ENCODE measurements around the gene HS3ST4. TPM values are rescaled to one million over a fixed set of nuclear protein-coding genes. Genes with fewer than 3 reads are reported as not detected.

Gene HS3ST4
- polyA plus RNA-seq, 1 donor: 0.39 TPM

- no peak for DNase-seq
- no peaks in the 10 kb centered on the region for H3K4me1 ChIP-seq (ENCODE audit: control insufficient read depth, insufficient read depth, low read length)
- no peaks in the 10 kb centered on the region for H3K9me3 ChIP-seq (ENCODE audit: control insufficient read depth, low read depth, low read length)
- no peak overlapping the region for H3K27ac ChIP-seq (ENCODE audit: low read length)
- no peaks in the 10 kb centered on the region for H3K36me3 ChIP-seq (ENCODE audit: control insufficient read depth, insufficient read depth, low read length)
- no peaks in the 10 kb centered on the region for H3K27me3 ChIP-seq (ENCODE audit: control insufficient read depth, insufficient read depth, low read length)
- WGBS (ENCODE audit: insufficient coverage, low lambda C conversion rate): 57% methylated on average over 1 of the region's 1 CpG
- no peak overlapping the region for H3K4me3 ChIP-seq (ENCODE audit: low read length)
These were observed 163.3 kb downstream of the HS3ST4 start for GRCh38 chr16:25855063-25855462.

GRCh38 chr16:25855818-25856217 lies 164.1 kb downstream of the HS3ST4 start:
- Histone ChIP-seq H3K4me1 (ENCODE audit: control insufficient read depth, insufficient read depth, low read length) (no peaks in the 10 kb centered on the region), H3K4me3 (ENCODE audit: low read length) (no peak overlapping the region), H3K27ac (ENCODE audit: low read length) (no peak overlapping the region), H3K9me3 (ENCODE audit: control insufficient read depth, low read depth, low read length) (no peaks in the 10 kb centered on the region), H3K27me3 (ENCODE audit: control insufficient read depth, insufficient read depth, low read length) (no peaks in the 10 kb centered on the region), H3K36me3 (ENCODE audit: control insufficient read depth, insufficient read depth, low read length) (no peaks in the 10 kb centered on the region)
- no CpG with 5 or more reads among the region's 2 CpGs for WGBS (ENCODE audit: insufficient coverage, low lambda C conversion rate)
- no peak for DNase-seq

DNA sequence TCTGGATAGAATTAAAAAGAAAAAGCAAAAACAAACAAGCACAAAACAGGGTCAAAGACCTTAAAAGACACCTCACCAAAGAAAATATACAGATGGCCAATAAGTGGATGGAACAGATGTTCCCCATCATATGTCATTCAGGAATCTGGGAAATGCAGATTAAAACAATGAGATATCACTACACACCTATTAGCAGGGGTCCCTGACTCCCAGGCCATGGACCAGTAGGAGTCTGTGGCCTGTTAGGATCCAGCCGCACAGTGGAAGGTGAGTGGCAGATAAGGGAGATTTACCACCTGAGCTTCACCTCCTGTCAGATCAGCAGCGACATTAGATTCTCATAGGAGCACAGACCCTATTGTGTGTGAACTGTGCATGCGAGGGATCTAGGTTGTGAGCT lies 167.9 kb downstream of the HS3ST4 start:
- no peaks in the 10 kb centered on the region for H3K4me1 ChIP-seq (ENCODE audit: control insufficient read depth, insufficient read depth, low read length)
- no peak overlapping the region for H3K4me3 ChIP-seq (ENCODE audit: low read length)
- no peak overlapping the region for H3K27ac ChIP-seq (ENCODE audit: low read length)
- no peaks in the 10 kb centered on the region for H3K27me3 ChIP-seq (ENCODE audit: control insufficient read depth, insufficient read depth, low read length)
- no peak for DNase-seq
- no peaks in the 10 kb centered on the region for H3K36me3 ChIP-seq (ENCODE audit: control insufficient read depth, insufficient read depth, low read length)
- no CpG with 5 or more reads among the region's 3 CpGs for WGBS (ENCODE audit: insufficient coverage, low lambda C conversion rate)
- H3K9me3 ChIP-seq (ENCODE audit: control insufficient read depth, low read depth, low read length): no peaks in the 10 kb centered on the region

- Histone ChIP-seq H3K9me3 (ENCODE audit: control insufficient read depth, low read depth, low read length) (no peaks in the 10 kb centered on the region), H3K27me3 (ENCODE audit: control insufficient read depth, insufficient read depth, low read length) (no peaks in the 10 kb centered on the region), H3K27ac (ENCODE audit: low read length) (no peak overlapping the region), H3K36me3 (ENCODE audit: control insufficient read depth, insufficient read depth, low read length) (no peaks in the 10 kb centered on the region), H3K4me1 (ENCODE audit: control insufficient read depth, insufficient read depth, low read length) (no peaks in the 10 kb centered on the region), H3K4me3 (ENCODE audit: low read length) (no peak overlapping the region)
- no peak for DNase-seq
- WGBS (ENCODE audit: insufficient coverage, low lambda C conversion rate): 50% methylated on average over 1 of the region's 2 CpGs
These were observed 175.3 kb downstream of the HS3ST4 start for GRCh38 chr16:25867041-25867440.

DNA sequence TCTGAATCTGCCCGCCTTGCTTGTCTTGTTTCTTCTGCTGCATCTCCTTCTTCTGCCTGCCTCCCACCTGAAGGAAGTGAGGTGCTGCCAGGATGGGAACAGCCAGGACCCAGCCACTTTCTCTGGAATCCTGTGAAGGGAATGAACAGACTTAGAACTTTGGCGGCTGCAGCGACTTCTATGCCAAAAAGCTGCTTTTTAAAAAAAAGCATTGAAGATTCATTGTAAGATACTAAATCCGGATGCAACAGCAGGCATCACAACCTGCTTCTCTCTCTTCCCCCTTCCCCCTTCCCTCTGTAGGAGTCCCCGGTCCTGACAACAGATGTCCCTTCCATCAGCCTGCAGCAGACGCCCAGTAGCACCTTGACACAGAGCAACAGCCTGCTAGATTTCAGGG lies 176.3 kb downstream of the HS3ST4 start:
- no peak overlapping the region for H3K27ac ChIP-seq (ENCODE audit: low read length)
- no peak overlapping the region for H3K4me3 ChIP-seq (ENCODE audit: low read length)
- no peaks in the 10 kb centered on the region for H3K4me1 ChIP-seq (ENCODE audit: control insufficient read depth, insufficient read depth, low read length)
- no peak for DNase-seq
- no peaks in the 10 kb centered on the region for H3K36me3 ChIP-seq (ENCODE audit: control insufficient read depth, insufficient read depth, low read length)
- H3K27me3 ChIP-seq (ENCODE audit: control insufficient read depth, insufficient read depth, low read length): no peaks in the 10 kb centered on the region
- H3K9me3 ChIP-seq (ENCODE audit: control insufficient read depth, low read depth, low read length): no peaks in the 10 kb centered on the region
- no CpG with 5 or more reads among the region's 6 CpGs for WGBS (ENCODE audit: insufficient coverage, low lambda C conversion rate)

GRCh38 chr16:25868706-25869370 lies 177.1 kb downstream of the HS3ST4 start:
- no peak for DNase-seq
- H3K27me3 ChIP-seq (ENCODE audit: control insufficient read depth, insufficient read depth, low read length): no peaks in the 10 kb centered on the region
- no peaks in the 10 kb centered on the region for H3K4me1 ChIP-seq (ENCODE audit: control insufficient read depth, insufficient read depth, low read length)
- no peaks in the 10 kb centered on the region for H3K36me3 ChIP-seq (ENCODE audit: control insufficient read depth, insufficient read depth, low read length)
- 50% methylated on average over 2 of the region's 9 CpGs for WGBS (ENCODE audit: insufficient coverage, low lambda C conversion rate)
- H3K9me3 ChIP-seq (ENCODE audit: control insufficient read depth, low read depth, low read length): no peaks in the 10 kb centered on the region
- H3K4me3 ChIP-seq (ENCODE audit: low read length): no peak overlapping the region
- no peak overlapping the region for H3K27ac ChIP-seq (ENCODE audit: low read length)

DNA sequence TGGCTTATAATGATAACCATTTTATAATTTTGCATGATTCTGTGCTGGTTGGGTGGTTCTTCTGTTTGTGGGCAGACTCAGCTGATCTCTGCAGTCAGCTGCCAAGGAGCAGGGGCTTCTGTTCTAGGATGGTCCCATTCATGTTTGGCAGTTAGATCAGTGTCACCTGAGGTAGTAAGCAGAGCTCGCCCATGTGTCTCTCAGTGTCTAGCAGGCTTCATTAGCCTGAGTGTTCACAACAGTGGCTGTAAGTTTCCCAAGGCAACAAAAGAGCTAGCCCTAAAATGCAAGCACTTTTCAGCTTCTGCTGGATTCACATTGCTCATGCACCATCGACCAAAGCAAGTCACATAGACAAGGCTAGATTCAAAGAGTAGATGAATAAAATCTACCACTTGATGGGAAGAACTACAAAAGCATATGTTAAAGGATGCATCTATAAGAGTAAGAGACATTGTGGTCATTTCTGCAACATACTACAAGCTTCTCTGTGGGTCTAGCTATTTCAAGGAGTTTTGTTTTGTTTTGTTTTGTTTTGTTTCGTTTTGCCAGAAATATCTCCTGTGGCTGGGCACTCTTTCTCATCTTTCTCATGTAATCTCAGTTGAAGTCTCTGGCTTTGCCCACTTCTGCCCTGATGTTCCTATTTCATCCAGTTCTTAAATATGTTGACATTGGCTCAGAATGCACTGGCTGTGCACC lies 180.8 kb downstream of the HS3ST4 start:
- H3K27me3 ChIP-seq (ENCODE audit: control insufficient read depth, insufficient read depth, low read length): no peaks in the 10 kb centered on the region
- H3K4me1 ChIP-seq (ENCODE audit: control insufficient read depth, insufficient read depth, low read length): no peaks in the 10 kb centered on the region
- no peak overlapping the region for H3K4me3 ChIP-seq (ENCODE audit: low read length)
- H3K9me3 ChIP-seq (ENCODE audit: control insufficient read depth, low read depth, low read length): no peaks in the 10 kb centered on the region
- H3K27ac ChIP-seq (ENCODE audit: low read length): no peak overlapping the region
- 58% methylated on average over 2 of the region's 3 CpGs for WGBS (ENCODE audit: insufficient coverage, low lambda C conversion rate)
- no peaks in the 10 kb centered on the region for H3K36me3 ChIP-seq (ENCODE audit: control insufficient read depth, insufficient read depth, low read length)
- DNase-seq: no peak

GRCh38 chr16:25874196-25874595 lies 182.4 kb downstream of the HS3ST4 start:
- DNase-seq: no peak
- H3K27me3 ChIP-seq (ENCODE audit: control insufficient read depth, insufficient read depth, low read length): no peaks in the 10 kb centered on the region
- H3K4me1 ChIP-seq (ENCODE audit: control insufficient read depth, insufficient read depth, low read length): no peaks in the 10 kb centered on the region
- no peaks in the 10 kb centered on the region for H3K36me3 ChIP-seq (ENCODE audit: control insufficient read depth, insufficient read depth, low read length)
- H3K9me3 ChIP-seq (ENCODE audit: control insufficient read depth, low read depth, low read length): no peaks in the 10 kb centered on the region
- H3K27ac ChIP-seq (ENCODE audit: low read length): no peak overlapping the region
- H3K4me3 ChIP-seq (ENCODE audit: low read length): no peak overlapping the region

- H3K4me1 ChIP-seq (ENCODE audit: control insufficient read depth, insufficient read depth, low read length): no peaks in the 10 kb centered on the region
- no peaks in the 10 kb centered on the region for H3K27me3 ChIP-seq (ENCODE audit: control insufficient read depth, insufficient read depth, low read length)
- H3K9me3 ChIP-seq (ENCODE audit: control insufficient read depth, low read depth, low read length): no peaks in the 10 kb centered on the region
- H3K36me3 ChIP-seq (ENCODE audit: control insufficient read depth, insufficient read depth, low read length): no peaks in the 10 kb centered on the region
- H3K4me3 ChIP-seq (ENCODE audit: low read length): no peak overlapping the region
- no peak overlapping the region for H3K27ac ChIP-seq (ENCODE audit: low read length)
- DNase-seq: no peak
- WGBS (ENCODE audit: insufficient coverage, low lambda C conversion rate): no CpG with 5 or more reads among the region's 1 CpG
These were observed 184.3 kb downstream of the HS3ST4 start for GRCh38 chr16:25875956-25876598.

DNA sequence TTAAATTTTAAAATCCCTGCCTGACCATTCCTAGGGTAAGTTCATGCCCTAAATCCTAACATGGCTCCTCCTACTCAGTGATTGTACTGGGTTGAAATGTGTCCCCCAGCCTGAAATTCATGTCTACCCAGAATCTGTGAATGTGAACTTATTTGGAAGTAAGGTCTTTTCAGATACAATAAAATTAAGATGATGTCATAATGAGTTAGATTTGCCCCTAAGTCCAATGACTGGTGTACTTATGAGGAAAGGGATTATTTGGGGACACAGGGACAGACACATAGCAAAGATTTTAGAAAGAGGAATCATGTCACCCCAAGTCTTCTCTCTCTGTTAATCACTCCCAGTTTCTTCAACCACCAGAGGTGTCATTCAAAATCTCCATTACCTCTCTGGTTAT lies 185.3 kb downstream of the HS3ST4 start:
- Histone ChIP-seq H3K36me3 (ENCODE audit: control insufficient read depth, insufficient read depth, low read length) (no peaks in the 10 kb centered on the region), H3K27ac (ENCODE audit: low read length) (no peak overlapping the region), H3K9me3 (ENCODE audit: control insufficient read depth, low read depth, low read length) (no peaks in the 10 kb centered on the region), H3K4me1 (ENCODE audit: control insufficient read depth, insufficient read depth, low read length) (no peaks in the 10 kb centered on the region), H3K4me3 (ENCODE audit: low read length) (no peak overlapping the region), H3K27me3 (ENCODE audit: control insufficient read depth, insufficient read depth, low read length) (no peaks in the 10 kb centered on the region)
- DNase-seq: no peak

DNA sequence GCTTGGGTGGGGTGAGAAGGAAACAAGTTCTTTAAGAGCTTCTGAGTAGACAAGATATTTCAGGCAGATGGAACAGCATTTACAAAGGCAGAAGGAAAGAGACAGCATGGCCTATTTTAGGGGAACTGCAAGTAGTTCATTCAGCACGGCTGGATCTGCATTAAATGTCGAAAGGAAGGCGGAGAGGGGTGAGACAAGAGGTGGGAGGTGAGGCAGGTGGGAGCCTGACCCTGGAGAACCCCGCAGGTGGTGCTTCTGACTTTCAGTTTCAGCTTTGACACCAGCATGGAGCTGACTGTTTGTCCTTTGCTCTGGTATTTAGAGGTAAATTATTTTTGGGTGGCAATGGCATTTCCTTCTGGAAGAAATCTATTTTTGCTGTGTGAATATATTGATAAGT lies 194.8 kb downstream of the HS3ST4 start:
- Histone ChIP-seq H3K4me1 (ENCODE audit: control insufficient read depth, insufficient read depth, low read length) (no peaks in the 10 kb centered on the region), H3K27ac (ENCODE audit: low read length) (no peak overlapping the region), H3K9me3 (ENCODE audit: control insufficient read depth, low read depth, low read length) (no peaks in the 10 kb centered on the region), H3K36me3 (ENCODE audit: control insufficient read depth, insufficient read depth, low read length) (no peaks in the 10 kb centered on the region), H3K4me3 (ENCODE audit: low read length) (no peak overlapping the region), H3K27me3 (ENCODE audit: control insufficient read depth, insufficient read depth, low read length) (peaks cover 4% of the 10 kb centered on the region)
- WGBS (ENCODE audit: insufficient coverage, low lambda C conversion rate): 95% methylated on average over 3 of the region's 4 CpGs
- no peak for DNase-seq
